Panc1 (cell line): Measurements from ENCODE around the gene G0S2. TPM values are rescaled to one million over a fixed set of nuclear protein-coding genes. Genes with fewer than 3 reads are reported as not detected.

Experiments
- ATAC-seq: fragments of 200-7000 bp; cut with Tn5 transposase; 2 replicates; pipeline ENCODE4 v1.9.1; 2020; ENCODE audit warnings: mild to moderate bottlenecking, moderate library complexity
- BruUV-seq: library from RNA; stranded (reverse); fragments of 400-500 nt; replicated peaks from 2 replicates; lab custom pipeline; 2021; lab: Mats Ljungman, UMichigan
- CTCF ChIA-PET: fragments of 300-600 bp; sonication (Branson Sonifier 250); formaldehyde crosslinking; loops from one replicate; lab custom pipeline; 2022; ENCODE audit warnings: antibody characterized with exemption; lab: Charles Lee
- POLR2A ChIA-PET: fragments of 300-600 bp; sonication (Branson Sonifier 250); formaldehyde crosslinking; loops from one replicate; lab custom pipeline; 2022; ENCODE audit warnings: antibody characterized with exemption; lab: Charles Lee
- DNase-seq: peaks from one replicate; pipeline ENCODE4 v3.0.0-alpha.2; 2010; ENCODE audit warnings: low read depth, low spot score
- H3K27ac ChIP-seq: 2 replicates; pipeline ENCODE4 v1.5.1; 2011; ENCODE audit warnings: mild to moderate bottlenecking, low read length, inconsistent platforms
- H3K27me3 ChIP-seq: fragments of 200-500 bp; sonication (Bioruptor generic); 2 replicates; pipeline ENCODE4 v1.6.0; 2014; ENCODE audit warnings: low read length, inconsistent platforms; ENCODE audit not compliant: control insufficient read depth, insufficient read depth
- H3K36me3 ChIP-seq: fragments of 200-500 bp; sonication (Bioruptor generic); 2 replicates; pipeline ENCODE4 v1.5.1; 2014; ENCODE audit warnings: inconsistent platforms, mild to moderate bottlenecking, low read length, moderate library complexity; ENCODE audit not compliant: control insufficient read depth, insufficient read depth
- H3K4me1 ChIP-seq: 2 replicates; pipeline ENCODE4 v1.5.1; 2011; ENCODE audit warnings: inconsistent platforms, mild to moderate bottlenecking, low read length, moderate library complexity; ENCODE audit not compliant: control insufficient read depth, insufficient read depth
- H3K4me3 ChIP-seq, 2 experiments: 2 replicates each; pipeline ENCODE4 v1.5.1; 2011 to 2012; ENCODE audit warnings: low read depth in 2 of 2, low read length in 2 of 2, mild to moderate bottlenecking in 2 of 2, inconsistent platforms in 1 of 2, moderate library complexity in 1 of 2
- H3K9me3 ChIP-seq: fragments of 200-500 bp; sonication (Bioruptor generic); 2 replicates; pipeline ENCODE4 v1.5.1; 2014; ENCODE audit warnings: low read depth, mild to moderate bottlenecking, inconsistent platforms, low read length, moderate library complexity; ENCODE audit not compliant: control insufficient read depth, insufficient read depth
- CTCF ChIP-seq: fragments of 450-650 bp; IDR thresholded peaks from 2 replicates; pipeline ENCODE4 v1.5.1; 2017; ENCODE audit warnings: mild to moderate bottlenecking
- POLR2AphosphoS5 ChIP-seq: IDR thresholded peaks from 2 replicates; pipeline ENCODE4 v1.6.1; 2012; ENCODE audit warnings: mild to moderate bottlenecking, low read depth, low read length, moderate library complexity
- REST ChIP-seq, 2 experiments: IDR thresholded peaks; 2 replicates each; pipeline ENCODE4 v1.6.1; 2011 to 2012; ENCODE audit warnings: low read depth in 2 of 2, control low read depth in 1 of 2, low read length in 1 of 2, mild to moderate bottlenecking in 1 of 2, moderate library complexity in 1 of 2; ENCODE audit not compliant: insufficient read depth in 1 of 2
- SIN3A ChIP-seq: IDR thresholded peaks from 2 replicates; pipeline ENCODE4 v1.6.1; 2012; ENCODE audit warnings: low read depth, mild to moderate bottlenecking, low read length, moderate library complexity, borderline replicate concordance; ENCODE audit not compliant: insufficient read depth
- TCF7L2 ChIP-seq: IDR thresholded peaks from 2 replicates; pipeline ENCODE4 v1.6.1; 2011; ENCODE audit warnings: mild to moderate bottlenecking, low read depth, low read length, inconsistent platforms
- in situ Hi-C: cut with HindIII; loops from 2 replicates; pipeline ENCODE4 v1.10.0; 2016; ENCODE audit warnings: low sequenced_read_pairs, low pct_unique_long_range_greater_than_20kb
- intact Hi-C: fragments of 100-400 bp; cut with micrococcal nuclease; formaldehyde crosslinking; loops from one replicate; pipeline ENCODE4 v1.10.0; 2022; ENCODE audit not compliant: unreplicated experiment
- total RNA-seq: library from RNA; stranded (reverse); gene quantifications from one replicate; pipeline ENCODE4 v1.2.1, GENCODE V29; 2021; ENCODE audit not compliant: unreplicated experiment

Gene G0S2
- total RNA-seq, 1 experiment from 2014 or later: 2.5 TPM

- ChIA-PET POLR2A (no interaction called here), CTCF (no interaction called here)
- Histone ChIP-seq H3K27ac (no peak overlapping the region), H3K4me3 (no peak overlapping the region), H3K4me1 (no peaks in the 10 kb centered on the region), H3K27me3 (no peaks in the 10 kb centered on the region), H3K36me3 (no peaks in the 10 kb centered on the region), H3K9me3 (no peaks in the 10 kb centered on the region)
- ATAC-seq (no peak), DNase-seq (no peak)
- no TSS peak for BruUV-seq
- intact Hi-C loops: loop anchor here (2.0 kb wide), 1 partner anchor 50 kb away; no protein-coding TSS in a partner anchor
- in situ Hi-C loops: no loop called here
- TF ChIP-seq TCF7L2: no peak
- TF ChIP-seq SIN3A: no peak
- TF ChIP-seq REST (IDR thresholded peaks at IDR 0.05; ENCODE audit: insufficient read depth in 1 of 2, low read depth in 2 of 2, low read length in 1 of 2): no peak
- no peak for TF ChIP-seq CTCF
- TF ChIP-seq POLR2AphosphoS5: no peak
Measured at GRCh38 chr1:209626346-209627026, 48.7 kb upstream of the G0S2 start.

- no peaks in the 10 kb centered on the region for H3K36me3 ChIP-seq
- POLR2A ChIA-PET: no interaction called here
- CTCF ChIA-PET: no interaction called here
- no peaks in the 10 kb centered on the region for H3K27me3 ChIP-seq
- H3K27ac ChIP-seq: no peak overlapping the region
- intact Hi-C loops: loop anchor here (2.0 kb wide), 1 partner anchor 50 kb away; no protein-coding TSS in a partner anchor
- in situ Hi-C loops: no loop called here
- no peaks in the 10 kb centered on the region for H3K9me3 ChIP-seq
- peak; percentile 37 for ATAC-seq
- H3K4me3 ChIP-seq: no peak overlapping the region
- H3K4me1 ChIP-seq: no peaks in the 10 kb centered on the region
- TF ChIP-seq POLR2AphosphoS5 (no peak), TCF7L2 (no peak), CTCF (no peak), REST (IDR thresholded peaks at IDR 0.05; ENCODE audit: insufficient read depth in 1 of 2, low read depth in 2 of 2, low read length in 1 of 2) (no peak), SIN3A (no peak)
- no peak for DNase-seq
- no TSS peak for BruUV-seq
Measured at GRCh38 chr1:209627027-209627731, 48.0 kb upstream of the G0S2 start.
